Measurements from ENCODE around the gene REEP3. TPM values are rescaled to one million over a fixed set of nuclear protein-coding genes. Genes with fewer than 3 reads are reported as not detected.

REEP3 gene
- total and polyA plus RNA-seq, 2 of the 4 experiments (the other 2 are of a cell fraction) = 11.7 to 28.9 TPM

- Histone ChIP-seq H3K18ac (ENCODE audit: low read depth, low read length) (no peak overlapping the region), H2BK5ac (ENCODE audit: low read depth, low read length, poor library complexity, severe bottlenecking) (no peak overlapping the region), H4K5ac (ENCODE audit: low read depth, low read length) (no peak overlapping the region), H4K91ac (ENCODE audit: insufficient read depth, low read depth, low read length) (no peak overlapping the region), H4K20me1 (ENCODE audit: insufficient read depth, low read length) (0 out of 2 replicates have a peak, but pooled peaks cover under 1% of the 10 kb centered on the region), H2AK9ac (replicated peaks; ENCODE audit: low read depth, low read length, poor library complexity) (no peak overlapping the region), H2BK120ac (ENCODE audit: low read depth, low read length) (no peak overlapping the region), H3K36me3 (ENCODE audit: control insufficient read depth, insufficient read depth, low read length) (peaks cover 4% of the 10 kb centered on the region), H2BK20ac (ENCODE audit: low read depth, low read length) (no peak overlapping the region), H3K14ac (replicated peaks; ENCODE audit: low read depth, low read length) (no peak overlapping the region), H3K56ac (ENCODE audit: extremely low read depth, insufficient read depth, low read length) (no peak overlapping the region), H3K79me1 (ENCODE audit: low read depth in 1 of 2, low read length in 2 of 2) (peaks cover 17 to 51% of the 10 kb centered on the region in 2 experiments), H3K4ac (ENCODE audit: low read depth, low read length) (no peak overlapping the region), H3K4me3 (ENCODE audit: insufficient read depth, low read depth, low read length) (no peak overlapping the region), H3K27ac (ENCODE audit: insufficient read depth, low read length) (no peak overlapping the region), H4K8ac (ENCODE audit: low read depth in 2 of 2, low read length in 2 of 2) (no peak overlapping the region), H3K4me2 (ENCODE audit: low read depth, low read length) (no peak overlapping the region), H3K23ac (ENCODE audit: low read depth, low read length) (no peak overlapping the region), H3K9me3 (ENCODE audit: control insufficient read depth, insufficient read depth, low read length) (no peaks in the 10 kb centered on the region), H3K9me1 (ENCODE audit: insufficient read depth, low read length) (peaks cover 2% of the 10 kb centered on the region), H3K9ac (ENCODE audit: low read depth, low read length) (no peak overlapping the region), H2AFZ (replicated peaks; ENCODE audit: low read length, poor library complexity) (no peak overlapping the region), H2BK15ac (ENCODE audit: low read depth, low read length) (no peak overlapping the region), H3K4me1 (ENCODE audit: control insufficient read depth, insufficient read depth, low read length) (no peaks in the 10 kb centered on the region; the same call in 1 of the 2 replicates), H3K27me3 (ENCODE audit: control insufficient read depth, insufficient read depth, low read length) (no peaks in the 10 kb centered on the region), H2AK5ac (ENCODE audit: low read depth, low read length) (no peak overlapping the region)
- dilution Hi-C loops (cut with HindIII; ENCODE audit: low sequenced_read_pairs, unreplicated experiment) (no loop called here), intact Hi-C loops (cut with micrococcal nuclease) (no loop called here), in situ Hi-C loops (cut with MboI; ENCODE audit: low sequenced_read_pairs) (no loop called here)
- WGBS, 2 experiments (ENCODE audit: extremely low coverage in 2 of 2, insufficient read length in 1 of 2) = no CpG with 5 or more reads among the region's 7 CpGs
- ATAC-seq (ENCODE audit: low read depth) (no peak), DNase-seq (no peak)
- CTCF ChIA-PET = no interaction called here
- no TSS peak for BruUV-seq (replicated peaks)
- POLR2A ChIA-PET (ENCODE audit: unreplicated experiment) = no interaction called here
- TF ChIP-seq CTCF (conservative IDR thresholded peaks at IDR 0.05; ENCODE audit: low read depth, low read length) (no peak), RFX5 (IDR thresholded peaks at IDR 0.05; ENCODE audit: low read depth, low read length) (no peak), SMC3 (IDR thresholded peaks at IDR 0.05; ENCODE audit: low read depth, low read length) (no peak), BHLHE40 (IDR thresholded peaks at IDR 0.05; ENCODE audit: low read depth, low read length) (no peak), POLR2A (IDR thresholded peaks at IDR 0.05; ENCODE audit: low read depth, low read length) (no peak), MAZ (IDR thresholded peaks at IDR 0.05; ENCODE audit: borderline replicate concordance, low read depth, low read length) (no peak), FOS (IDR thresholded peaks at IDR 0.05; ENCODE audit: low read depth, low read length) (no peak), USF2 (IDR thresholded peaks at IDR 0.05; ENCODE audit: low read depth, low read length) (no peak), CHD1 (IDR thresholded peaks at IDR 0.05; ENCODE audit: low read depth, low read length) (no peak)
Observed at GRCh38 chr10:63578501-63578900, 57.3 kb downstream of the REEP3 start.

Data from IMR-90 (cell line).